ENCODE measurements around the gene DGKZ.

GRCh38 chr11:46352063-46352841 is 5.0 kb downstream of the DGKZ start:
- TF ChIP-seq POLR2A (IDR thresholded peaks at IDR 0.05; ENCODE audit: low read length) (no peak), GATA1 (IDR thresholded peaks at IDR 0.05; ENCODE audit: low read depth, low read length) (no peak)
